Stimulated activated naive CD8-positive, alpha-beta T cell treated with anti-CD3 and anti-CD28 coated beads, Interleukin-15, Interleukin-2, amounts not matched to agents 100 ng/mL and 50 ng/mL, for 24 hours (primary cell): ENCODE data around the gene PHF19.
A peak's percentile ranks its signal among the peaks of the same experiment; 100 is the strongest.

Experiments used
- H3K27ac Mint-ChIP-seq: one replicate; pipeline ENCODE4 v1.8.0; 2021; ENCODE audit warnings: mild to moderate bottlenecking, mixed read lengths
- H3K27me3 Mint-ChIP-seq: one replicate; pipeline ENCODE4 v1.8.0; 2021; ENCODE audit warnings: mixed read lengths
- H3K36me3 Mint-ChIP-seq: one replicate; pipeline ENCODE4 v1.8.0; 2021; ENCODE audit warnings: low read depth, mixed read lengths
- H3K4me1 Mint-ChIP-seq: one replicate; pipeline ENCODE4 v1.8.0; 2021; ENCODE audit warnings: low read depth, mixed read lengths
- H3K4me3 Mint-ChIP-seq: one replicate; pipeline ENCODE4 v1.8.0; 2021; ENCODE audit warnings: mild to moderate bottlenecking, mixed read lengths
- H3K9me3 Mint-ChIP-seq: one replicate; pipeline ENCODE4 v1.8.0; 2021; ENCODE audit warnings: mixed read lengths

Gene PHF19

GRCh38 chr9:120875195-120875565 lies 1.8 kb downstream of the PHF19 start:
- peaks cover 65% of the 10 kb centered on the region for H3K36me3 Mint-ChIP-seq
- H3K4me3 Mint-ChIP-seq = peak overlapping the region; percentile 91
- no peaks in the 10 kb centered on the region for H3K9me3 Mint-ChIP-seq
- H3K4me1 Mint-ChIP-seq = peaks cover 79% of the 10 kb centered on the region
- H3K27ac Mint-ChIP-seq = peak overlapping the region; percentile 91
- H3K27me3 Mint-ChIP-seq = no peaks in the 10 kb centered on the region

- Mint-ChIP-seq H3K4me3 (peak overlapping the region; percentile 91), H3K36me3 (peaks cover 70% of the 10 kb centered on the region), H3K27me3 (no peaks in the 10 kb centered on the region), H3K4me1 (peaks cover 79% of the 10 kb centered on the region), H3K9me3 (no peaks in the 10 kb centered on the region), H3K27ac (peak overlapping the region; percentile 91)
Observed at GRCh38 chr9:120874226-120875194, 2.5 kb downstream of the PHF19 start.

GRCh38 chr9:120873512-120873911 lies 3.5 kb downstream of the PHF19 start:
- H3K36me3 Mint-ChIP-seq = peaks cover 75% of the 10 kb centered on the region
- H3K4me3 Mint-ChIP-seq = peak overlapping the region; percentile 16
- no peaks in the 10 kb centered on the region for H3K9me3 Mint-ChIP-seq
- peaks cover 76% of the 10 kb centered on the region for H3K4me1 Mint-ChIP-seq
- peak overlapping the region; percentile 91 for H3K27ac Mint-ChIP-seq
- no peaks in the 10 kb centered on the region for H3K27me3 Mint-ChIP-seq

- H3K27ac Mint-ChIP-seq = peak overlapping the region; percentile 91
- no peaks in the 10 kb centered on the region for H3K9me3 Mint-ChIP-seq
- peaks cover 76% of the 10 kb centered on the region for H3K4me1 Mint-ChIP-seq
- peaks cover 79% of the 10 kb centered on the region for H3K36me3 Mint-ChIP-seq
- H3K4me3 Mint-ChIP-seq = no peak overlapping the region
- no peaks in the 10 kb centered on the region for H3K27me3 Mint-ChIP-seq
Observed at GRCh38 chr9:120872791-120873502, 4.0 kb downstream of the PHF19 start.

- H3K27ac Mint-ChIP-seq = peak overlapping the region; percentile 95
- peak overlapping the region; percentile 20 for H3K4me3 Mint-ChIP-seq
- no peaks in the 10 kb centered on the region for H3K9me3 Mint-ChIP-seq
- H3K27me3 Mint-ChIP-seq = no peaks in the 10 kb centered on the region
- peaks cover 63% of the 10 kb centered on the region for H3K4me1 Mint-ChIP-seq
- peaks cover 87% of the 10 kb centered on the region for H3K36me3 Mint-ChIP-seq
Observed at GRCh38 chr9:120870206-120870605, 6.8 kb downstream of the PHF19 start.

- peaks cover 59% of the 10 kb centered on the region for H3K4me1 Mint-ChIP-seq
Observed at GRCh38 chr9:120869726-120870125, 7.3 kb downstream of the PHF19 start.

GRCh38 chr9:120869360-120869687 lies 7.7 kb downstream of the PHF19 start:
- Mint-ChIP-seq H3K4me1 (peaks cover 55% of the 10 kb centered on the region), H3K27me3 (no peaks in the 10 kb centered on the region), H3K36me3 (peaks cover 79% of the 10 kb centered on the region)

More at GRCh38 chr9:120869726-120870125, 7.3 kb downstream of the PHF19 start:
- no peaks in the 10 kb centered on the region for H3K27me3 Mint-ChIP-seq
- peaks cover 82% of the 10 kb centered on the region for H3K36me3 Mint-ChIP-seq
- no peaks in the 10 kb centered on the region for H3K9me3 Mint-ChIP-seq
- peak overlapping the region; percentile 95 for H3K27ac Mint-ChIP-seq
- H3K4me3 Mint-ChIP-seq = peak overlapping the region; percentile 88

GRCh38 chr9:120868676-120869359 lies 8.2 kb downstream of the PHF19 start:
- Mint-ChIP-seq H3K4me3 (peak overlapping the region; percentile 88), H3K9me3 (no peaks in the 10 kb centered on the region), H3K27me3 (no peaks in the 10 kb centered on the region), H3K4me1 (peaks cover 49% of the 10 kb centered on the region), H3K36me3 (peaks cover 79% of the 10 kb centered on the region), H3K27ac (peak overlapping the region; percentile 95)

More at GRCh38 chr9:120869360-120869687, 7.7 kb downstream of the PHF19 start:
- Mint-ChIP-seq H3K27ac (peak overlapping the region; percentile 95), H3K9me3 (no peaks in the 10 kb centered on the region), H3K4me3 (peak overlapping the region; percentile 88)

GRCh38 chr9:120868339-120868675 lies 8.7 kb downstream of the PHF19 start:
- Mint-ChIP-seq H3K9me3 (no peaks in the 10 kb centered on the region), H3K27ac (peak overlapping the region; percentile 66), H3K4me3 (peak overlapping the region; percentile 74), H3K4me1 (peaks cover 44% of the 10 kb centered on the region), H3K36me3 (peaks cover 79% of the 10 kb centered on the region), H3K27me3 (no peaks in the 10 kb centered on the region)

GRCh38 chr9:120867676-120868338 lies 9.2 kb downstream of the PHF19 start:
- no peaks in the 10 kb centered on the region for H3K27me3 Mint-ChIP-seq
- H3K4me3 Mint-ChIP-seq = peak overlapping the region; percentile 74
- H3K9me3 Mint-ChIP-seq = no peaks in the 10 kb centered on the region
- peaks cover 79% of the 10 kb centered on the region for H3K36me3 Mint-ChIP-seq
- H3K4me1 Mint-ChIP-seq = peaks cover 39% of the 10 kb centered on the region
- peak overlapping the region; percentile 66 for H3K27ac Mint-ChIP-seq

GRCh38 chr9:120866651-120867050 lies 10.3 kb downstream of the PHF19 start:
- Mint-ChIP-seq H3K4me3 (no peak overlapping the region), H3K36me3 (peaks cover 76% of the 10 kb centered on the region), H3K4me1 (peaks cover 32% of the 10 kb centered on the region), H3K27ac (no peak overlapping the region), H3K27me3 (no peaks in the 10 kb centered on the region), H3K9me3 (no peaks in the 10 kb centered on the region)

GRCh38 chr9:120865809-120866208 lies 11.2 kb downstream of the PHF19 start:
- Mint-ChIP-seq H3K9me3 (no peaks in the 10 kb centered on the region), H3K27me3 (no peaks in the 10 kb centered on the region), H3K36me3 (peaks cover 75% of the 10 kb centered on the region), H3K27ac (no peak overlapping the region), H3K4me1 (peaks cover 23% of the 10 kb centered on the region), H3K4me3 (no peak overlapping the region)

- H3K4me1 Mint-ChIP-seq = peaks cover 20% of the 10 kb centered on the region
- peaks cover 75% of the 10 kb centered on the region for H3K36me3 Mint-ChIP-seq
- H3K27me3 Mint-ChIP-seq = no peaks in the 10 kb centered on the region
- H3K27ac Mint-ChIP-seq = no peak overlapping the region
- no peaks in the 10 kb centered on the region for H3K9me3 Mint-ChIP-seq
- no peak overlapping the region for H3K4me3 Mint-ChIP-seq
Observed at GRCh38 chr9:120865176-120865575, 11.8 kb downstream of the PHF19 start.

- H3K36me3 Mint-ChIP-seq = peaks cover 77% of the 10 kb centered on the region
- H3K9me3 Mint-ChIP-seq = no peaks in the 10 kb centered on the region
- peaks cover 15% of the 10 kb centered on the region for H3K4me1 Mint-ChIP-seq
- no peak overlapping the region for H3K27ac Mint-ChIP-seq
- no peak overlapping the region for H3K4me3 Mint-ChIP-seq
- no peaks in the 10 kb centered on the region for H3K27me3 Mint-ChIP-seq
Observed at GRCh38 chr9:120864719-120865118, 12.3 kb downstream of the PHF19 start.
